ENCODE data around the gene XK. TPM values are rescaled to one million over a fixed set of nuclear protein-coding genes. Genes with fewer than 3 reads are reported as not detected.
"Not testable (repeated sequence)": the region's sequence is repeated elsewhere in the genome, so short reads cannot be mapped to it uniquely, and the experiment has no call there.

XK gene, protein sequence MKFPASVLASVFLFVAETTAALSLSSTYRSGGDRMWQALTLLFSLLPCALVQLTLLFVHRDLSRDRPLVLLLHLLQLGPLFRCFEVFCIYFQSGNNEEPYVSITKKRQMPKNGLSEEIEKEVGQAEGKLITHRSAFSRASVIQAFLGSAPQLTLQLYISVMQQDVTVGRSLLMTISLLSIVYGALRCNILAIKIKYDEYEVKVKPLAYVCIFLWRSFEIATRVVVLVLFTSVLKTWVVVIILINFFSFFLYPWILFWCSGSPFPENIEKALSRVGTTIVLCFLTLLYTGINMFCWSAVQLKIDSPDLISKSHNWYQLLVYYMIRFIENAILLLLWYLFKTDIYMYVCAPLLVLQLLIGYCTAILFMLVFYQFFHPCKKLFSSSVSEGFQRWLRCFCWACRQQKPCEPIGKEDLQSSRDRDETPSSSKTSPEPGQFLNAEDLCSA
- total RNA-seq (1 to 10 TPM in 1 of 2 donors, under 1 TPM in 1; 0.93 to 1.7 TPM), polyA plus RNA-seq (1 to 10 TPM; 1.0 to 3.1 TPM)
- long read RNA-seq, donor 1: 0 reads
- long read RNA-seq, donor 2, partial matches to known transcripts: 0 of 1 reads
- long read RNA-seq, donor 2, other reads (novel, unspliced or antisense): 1 of 1 reads

DNA sequence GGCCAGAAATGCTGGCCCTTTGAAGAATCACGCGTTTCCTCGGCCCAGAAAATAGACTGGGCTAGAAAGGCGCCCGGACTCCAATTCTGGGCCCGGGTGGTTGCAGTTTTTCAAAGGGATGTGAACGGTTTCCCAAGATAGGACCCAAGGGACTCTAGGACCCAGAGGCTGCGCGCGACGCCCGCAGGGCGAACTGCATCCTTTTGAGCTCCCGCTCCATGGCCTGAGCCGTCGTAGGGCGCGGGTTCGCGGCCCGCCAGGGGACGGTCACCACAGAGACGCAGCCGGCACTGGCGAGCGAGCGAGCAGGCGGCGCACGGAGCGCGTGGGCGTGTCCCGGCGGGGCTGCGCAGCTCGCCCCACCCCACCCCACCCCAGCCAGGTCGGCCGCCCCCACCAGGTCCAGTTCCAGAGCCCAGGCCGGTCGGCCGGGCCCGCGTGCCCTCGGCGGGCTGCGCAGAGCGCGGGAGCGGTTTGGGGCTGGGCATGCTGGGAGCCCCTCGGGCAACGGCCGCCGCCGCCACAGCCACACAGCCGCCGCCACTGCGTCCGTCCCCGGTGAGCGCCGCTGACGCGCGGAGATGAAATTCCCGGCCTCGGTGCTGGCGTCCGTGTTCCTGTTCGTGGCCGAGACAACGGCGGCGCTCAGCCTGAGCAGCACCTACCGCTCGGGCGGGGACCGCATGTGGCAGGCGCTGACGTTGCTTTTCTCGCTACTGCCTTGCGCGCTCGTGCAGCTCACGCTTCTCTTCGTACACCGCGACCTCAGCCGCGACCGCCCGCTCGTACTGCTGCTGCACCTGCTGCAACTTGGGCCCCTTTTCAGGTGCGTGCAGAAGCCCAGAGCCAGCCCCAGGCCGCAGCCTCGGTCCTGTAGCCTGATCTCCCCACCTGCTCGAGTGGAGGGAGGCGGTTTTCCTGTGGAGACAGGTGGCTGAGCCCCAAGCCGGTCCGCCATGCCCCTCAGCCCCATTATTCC, at the start of gene XK:
Gene XK, plus strand, starts transcription at position 411 of the 979 bp plus-strand sequence. Its CDS starts 171 bp downstream, at position 582.
- Histone ChIP-seq H3K36me3 (ENCODE audit: control insufficient read depth in 1 of 2, insufficient read depth in 2 of 2, low read length in 1 of 2) (no peaks in the 10 kb centered on the region), H3K9me3 (ENCODE audit: control insufficient read depth, low read length) (no peaks in the 10 kb centered on the region), H3K27me3 (ENCODE audit: control insufficient read depth in 1 of 2, insufficient read depth in 2 of 2, low read length in 1 of 2) (no peaks in the 10 kb centered on the region), H3K4me3 (ENCODE audit: low read length in 2 of 2) (peak within 1 kb of the TSS; percentile 9 to 16), H3K4me1 (ENCODE audit: control insufficient read depth in 1 of 2, insufficient read depth in 2 of 2, low read length in 2 of 2) (no peaks in the 10 kb centered on the region), H3K27ac (ENCODE audit: low read depth in 1 of 2, low read length in 2 of 2) (peak within 1 kb of the TSS; percentile 49 to 58)
- intact Hi-C loops (cut with DNase I): loop anchor here in 1 of 2 donors (5.0 kb wide), 1 partner anchor 37 kb away; no protein-coding TSS in a partner anchor
- WGBS, 2 donors: 3 to 30% methylated on average over 89 to 100 of the region's 100 CpGs
- ATAC-seq (ENCODE audit: low FRiP score) (peak; percentile 79), DNase-seq (peak; percentile 65 to 84)

- ATAC-seq (ENCODE audit: low FRiP score): no peak
- H3K9me3 ChIP-seq (ENCODE audit: control insufficient read depth, low read length): no peaks in the 10 kb centered on the region
- H3K4me3 ChIP-seq (ENCODE audit: low read length in 2 of 2): no peak overlapping the region
- no peak for DNase-seq
- H3K36me3 ChIP-seq (ENCODE audit: control insufficient read depth in 1 of 2, insufficient read depth in 2 of 2, low read length in 1 of 2): no peaks in the 10 kb centered on the region
- H3K27me3 ChIP-seq (ENCODE audit: control insufficient read depth in 1 of 2, insufficient read depth in 2 of 2, low read length in 1 of 2): no peaks in the 10 kb centered on the region
- H3K27ac ChIP-seq (ENCODE audit: low read depth in 1 of 2, low read length in 2 of 2): no peak overlapping the region
- intact Hi-C loops (cut with DNase I): no loop called here
- H3K4me1 ChIP-seq (ENCODE audit: control insufficient read depth in 1 of 2, insufficient read depth in 2 of 2, low read length in 2 of 2): no peaks in the 10 kb centered on the region
These were observed 47.5 kb upstream of the XK start for GRCh38 chrX:37638047-37638446.

GRCh38 chrX:37640142-37640541, 45.4 kb upstream of the XK start:
- no peak overlapping the region for H3K4me3 ChIP-seq (ENCODE audit: low read length in 2 of 2)
- DNase-seq (no peak), ATAC-seq (ENCODE audit: low FRiP score) (no peak)
- no peaks in the 10 kb centered on the region for H3K36me3 ChIP-seq (ENCODE audit: control insufficient read depth in 1 of 2, insufficient read depth in 2 of 2, low read length in 1 of 2)
- H3K4me1 ChIP-seq (ENCODE audit: control insufficient read depth in 1 of 2, insufficient read depth in 2 of 2, low read length in 2 of 2): no peaks in the 10 kb centered on the region
- H3K27ac ChIP-seq (ENCODE audit: low read depth in 1 of 2, low read length in 2 of 2): no peak overlapping the region
- H3K27me3 ChIP-seq (ENCODE audit: control insufficient read depth in 1 of 2, insufficient read depth in 2 of 2, low read length in 1 of 2): no peaks in the 10 kb centered on the region
- no peaks in the 10 kb centered on the region for H3K9me3 ChIP-seq (ENCODE audit: control insufficient read depth, low read length)
- intact Hi-C loops (cut with DNase I): no loop called here
- 80 to 94% methylated on average over 5 of the region's 5 CpGs for WGBS, 2 donors

- no peaks in the 10 kb centered on the region for H3K36me3 ChIP-seq (ENCODE audit: control insufficient read depth in 1 of 2, insufficient read depth in 2 of 2, low read length in 1 of 2)
- H3K4me1 ChIP-seq (ENCODE audit: control insufficient read depth in 1 of 2, insufficient read depth in 2 of 2, low read length in 2 of 2): no peaks in the 10 kb centered on the region
- no peak for ATAC-seq (ENCODE audit: low FRiP score)
- H3K9me3 ChIP-seq (ENCODE audit: control insufficient read depth, low read length): no peaks in the 10 kb centered on the region
- intact Hi-C loops (cut with DNase I): no loop called here
- no peak overlapping the region for H3K4me3 ChIP-seq (ENCODE audit: low read length in 2 of 2)
- 57 to 91% methylated on average over 3 of the region's 3 CpGs for WGBS, 2 donors
- no peak overlapping the region for H3K27ac ChIP-seq (ENCODE audit: low read depth in 1 of 2, low read length in 2 of 2)
- DNase-seq: no peak
- H3K27me3 ChIP-seq (ENCODE audit: control insufficient read depth in 1 of 2, insufficient read depth in 2 of 2, low read length in 1 of 2): no peaks in the 10 kb centered on the region
These were observed 43.7 kb upstream of the XK start for GRCh38 chrX:37641859-37642258.

- Histone ChIP-seq H3K27ac (ENCODE audit: low read depth in 1 of 2, low read length in 2 of 2) (no peak overlapping the region), H3K9me3 (ENCODE audit: control insufficient read depth, low read length) (no peaks in the 10 kb centered on the region), H3K4me3 (ENCODE audit: low read length in 2 of 2) (no peak overlapping the region), H3K27me3 (ENCODE audit: control insufficient read depth in 1 of 2, insufficient read depth in 2 of 2, low read length in 1 of 2) (no peaks in the 10 kb centered on the region), H3K36me3 (ENCODE audit: control insufficient read depth in 1 of 2, insufficient read depth in 2 of 2, low read length in 1 of 2) (no peaks in the 10 kb centered on the region), H3K4me1 (ENCODE audit: control insufficient read depth in 1 of 2, insufficient read depth in 2 of 2, low read length in 2 of 2) (no peaks in the 10 kb centered on the region)
- 52 to 54% methylated on average over 6 of the region's 6 CpGs for WGBS, 2 donors
- DNase-seq (no peak), ATAC-seq (ENCODE audit: low FRiP score) (no peak)
- intact Hi-C loops (cut with DNase I): no loop called here
These were observed 40.9 kb upstream of the XK start for GRCh38 chrX:37644381-37645305.

GRCh38 chrX:37646254-37646653, 39.3 kb upstream of the XK start:
- Histone ChIP-seq H3K4me1 (ENCODE audit: control insufficient read depth in 1 of 2, insufficient read depth in 2 of 2, low read length in 2 of 2) (no peaks in the 10 kb centered on the region), H3K27me3 (ENCODE audit: control insufficient read depth in 1 of 2, insufficient read depth in 2 of 2, low read length in 1 of 2) (no peaks in the 10 kb centered on the region), H3K36me3 (ENCODE audit: control insufficient read depth in 1 of 2, insufficient read depth in 2 of 2, low read length in 1 of 2) (no peaks in the 10 kb centered on the region), H3K9me3 (ENCODE audit: control insufficient read depth, low read length) (no peaks in the 10 kb centered on the region), H3K27ac (ENCODE audit: low read depth in 1 of 2, low read length in 2 of 2) (no peak overlapping the region), H3K4me3 (ENCODE audit: low read length in 2 of 2) (no peak overlapping the region)
- DNase-seq (no peak), ATAC-seq (ENCODE audit: low FRiP score) (no peak)
- intact Hi-C loops (cut with DNase I): no loop called here

DNA sequence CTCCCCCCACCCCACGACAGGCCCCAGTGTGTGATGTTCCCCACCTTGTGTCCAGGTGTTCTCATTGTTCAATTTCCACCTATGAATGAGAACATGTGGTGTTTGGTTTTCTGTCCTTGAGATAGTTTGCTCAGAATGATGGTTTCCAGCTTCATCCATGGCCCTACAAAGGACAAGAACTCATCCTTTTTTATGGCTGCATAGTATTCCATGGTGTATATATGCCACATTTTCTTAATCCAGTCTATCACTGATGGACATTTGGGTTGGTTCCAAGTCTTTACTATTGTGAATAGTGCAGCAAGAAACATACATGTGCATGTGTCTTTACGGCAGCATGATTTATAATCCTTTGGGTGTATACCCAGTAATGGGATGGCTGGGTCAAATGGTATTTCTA, 34.7 kb upstream of the XK start:
- H3K36me3 ChIP-seq (ENCODE audit: control insufficient read depth in 1 of 2, insufficient read depth in 2 of 2, low read length in 1 of 2); H3K27ac ChIP-seq (ENCODE audit: low read depth in 1 of 2, low read length in 2 of 2); intact Hi-C loops (cut with DNase I); DNase-seq; H3K27me3 ChIP-seq (ENCODE audit: control insufficient read depth in 1 of 2, insufficient read depth in 2 of 2, low read length in 1 of 2); H3K9me3 ChIP-seq (ENCODE audit: control insufficient read depth, low read length); H3K4me1 ChIP-seq (ENCODE audit: control insufficient read depth in 1 of 2, insufficient read depth in 2 of 2, low read length in 2 of 2); ATAC-seq (ENCODE audit: low FRiP score); H3K4me3 ChIP-seq (ENCODE audit: low read length in 2 of 2): not testable (repeated sequence)
- 86 to 93% methylated on average over 2 of the region's 2 CpGs for WGBS, 2 donors

- no peak for ATAC-seq (ENCODE audit: low FRiP score)
- no peak overlapping the region for H3K4me3 ChIP-seq (ENCODE audit: low read length in 2 of 2)
- no peaks in the 10 kb centered on the region for H3K4me1 ChIP-seq (ENCODE audit: control insufficient read depth in 1 of 2, insufficient read depth in 2 of 2, low read length in 2 of 2)
- 71 to 96% methylated on average over 1 of the region's 1 CpG for WGBS, 2 donors
- DNase-seq: no peak
- intact Hi-C loops (cut with DNase I): no loop called here
- H3K9me3 ChIP-seq (ENCODE audit: control insufficient read depth, low read length): no peaks in the 10 kb centered on the region
- no peaks in the 10 kb centered on the region for H3K36me3 ChIP-seq (ENCODE audit: control insufficient read depth in 1 of 2, insufficient read depth in 2 of 2, low read length in 1 of 2)
- no peak overlapping the region for H3K27ac ChIP-seq (ENCODE audit: low read depth in 1 of 2, low read length in 2 of 2)
- no peaks in the 10 kb centered on the region for H3K27me3 ChIP-seq (ENCODE audit: control insufficient read depth in 1 of 2, insufficient read depth in 2 of 2, low read length in 1 of 2)
These were observed 33.6 kb upstream of the XK start for GRCh38 chrX:37651921-37652452.

Data from aorta (tissue), 5 donors.